ENCODE data around the gene TMEM38A. TPM values are rescaled to one million over a fixed set of nuclear protein-coding genes. Genes with fewer than 3 reads are reported as not detected.
"Not testable (repeated sequence)": the region's sequence is repeated elsewhere in the genome, so short reads cannot be mapped to it uniquely, and the experiment has no call there.

TMEM38A gene
- total RNA-seq, 1 donor from 2014 or later: 129 TPM

DNA sequence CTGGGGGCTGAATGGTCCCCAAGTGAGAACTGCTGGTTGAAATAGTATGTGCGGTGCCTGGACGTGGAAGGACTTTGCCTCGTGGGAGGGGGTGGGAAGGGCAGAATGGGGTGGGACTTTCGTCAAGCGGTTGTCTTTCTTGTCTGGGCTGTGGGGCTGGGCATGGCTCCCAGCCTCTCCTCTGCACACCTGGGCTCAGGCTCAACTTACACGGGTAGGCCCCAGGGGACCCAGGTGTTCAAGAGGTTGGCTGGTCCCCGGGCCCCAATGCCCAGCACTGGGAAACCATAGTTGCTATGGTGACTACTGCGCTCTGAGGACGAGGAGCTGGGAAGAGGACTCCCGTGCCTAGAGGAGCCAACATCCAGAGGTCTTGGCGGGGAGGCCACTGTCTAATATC is 66.0 kb downstream of the TMEM38A start:
- Histone ChIP-seq H3K4me3 (ENCODE audit: low read length in 3 of 3) (no peak overlapping the region), H3K27me3 (ENCODE audit: control insufficient read depth in 3 of 3, insufficient read depth in 3 of 3, low read length in 3 of 3) (no peaks in the 10 kb centered on the region), H3K9ac (ENCODE audit: low read depth in 1 of 3, low read length in 3 of 3) (no peak overlapping the region), H3K27ac (ENCODE audit: low read depth, low read length) (no peak overlapping the region), H3K9me3 (ENCODE audit: control insufficient read depth in 3 of 3, low read length in 3 of 3) (no peaks in the 10 kb centered on the region), H3K36me3 (ENCODE audit: control insufficient read depth in 3 of 3, insufficient read depth in 3 of 3, low read length in 3 of 3) (no peaks in the 10 kb centered on the region), H3K4me1 (ENCODE audit: control insufficient read depth in 3 of 3, insufficient read depth in 3 of 3, low read length in 3 of 3) (no peaks in the 10 kb centered on the region)

DNA sequence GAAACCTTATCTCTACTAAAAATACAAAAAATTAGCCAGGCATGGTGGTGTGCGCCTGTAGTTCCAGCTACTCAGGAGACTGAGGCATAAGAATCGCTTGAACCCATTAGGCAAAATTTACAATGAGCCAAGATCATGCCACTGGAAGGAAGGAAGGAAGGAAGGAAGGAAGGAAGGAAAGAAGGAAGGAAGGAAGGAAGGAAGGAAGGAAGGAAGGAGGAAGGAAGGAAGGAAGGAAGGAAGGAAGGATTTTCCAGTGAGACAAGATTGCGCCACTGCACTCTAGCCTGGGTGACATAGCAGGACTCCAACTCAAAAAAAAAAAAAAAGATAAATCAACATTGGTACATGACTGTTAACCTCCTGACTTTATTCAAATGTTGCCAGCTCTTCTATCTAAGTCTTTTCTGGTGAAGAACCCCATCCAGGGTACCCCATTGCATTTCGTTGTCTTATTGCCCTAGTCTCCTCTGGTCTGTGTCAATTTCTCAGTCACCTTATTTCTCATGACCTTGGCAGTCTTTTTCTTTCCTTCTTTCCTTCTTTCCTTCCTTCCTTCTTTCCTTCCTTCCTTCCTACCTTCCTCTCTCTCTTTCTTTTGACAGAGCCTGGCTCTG is 74.8 kb downstream of the TMEM38A start:
- not testable (repeated sequence) for H3K27ac ChIP-seq (ENCODE audit: low read depth, low read length); H3K36me3 ChIP-seq (ENCODE audit: control insufficient read depth in 3 of 3, insufficient read depth in 3 of 3, low read length in 3 of 3); H3K4me1 ChIP-seq (ENCODE audit: control insufficient read depth in 3 of 3, insufficient read depth in 3 of 3, low read length in 3 of 3); H3K9ac ChIP-seq (ENCODE audit: low read depth in 1 of 3, low read length in 3 of 3); H3K4me3 ChIP-seq (ENCODE audit: low read length in 3 of 3); H3K27me3 ChIP-seq (ENCODE audit: control insufficient read depth in 3 of 3, insufficient read depth in 3 of 3, low read length in 3 of 3); H3K9me3 ChIP-seq (ENCODE audit: control insufficient read depth in 3 of 3, low read length in 3 of 3)

DNA sequence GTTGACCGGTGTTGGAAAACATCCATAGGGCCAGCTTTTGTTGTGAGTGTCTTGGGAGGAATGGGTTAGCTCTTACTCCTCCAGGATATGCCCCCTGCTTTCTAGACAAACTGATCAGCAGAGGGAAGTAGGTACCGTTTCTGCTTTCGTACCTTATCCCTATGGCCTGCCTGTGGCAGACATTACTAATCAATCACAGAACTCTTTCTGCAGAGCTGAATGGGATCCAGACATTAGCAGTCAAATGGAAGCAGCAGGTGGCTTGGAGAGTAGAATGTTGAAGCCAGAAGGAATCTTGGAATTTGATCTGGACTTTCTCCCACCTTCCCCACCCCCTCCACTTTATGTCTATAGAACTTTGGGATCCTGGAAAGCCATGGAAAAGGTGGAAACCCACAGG is 75.8 kb downstream of the TMEM38A start:
- Histone ChIP-seq H3K27ac (ENCODE audit: low read depth, low read length) (no peak overlapping the region), H3K4me1 (ENCODE audit: control insufficient read depth in 3 of 3, insufficient read depth in 3 of 3, low read length in 3 of 3) (peaks cover 4 to 7% (median 5%) of the 10 kb centered on the region in 3 donors), H3K9ac (ENCODE audit: low read depth in 1 of 3, low read length in 3 of 3) (no peak overlapping the region), H3K36me3 (ENCODE audit: control insufficient read depth in 3 of 3, insufficient read depth in 3 of 3, low read length in 3 of 3) (no peaks in the 10 kb centered on the region), H3K9me3 (ENCODE audit: control insufficient read depth in 3 of 3, low read length in 3 of 3) (peaks cover 0 to 3% (median 0%) of the 10 kb centered on the region in 3 donors), H3K27me3 (ENCODE audit: control insufficient read depth in 3 of 3, insufficient read depth in 3 of 3, low read length in 3 of 3) (no peaks in the 10 kb centered on the region), H3K4me3 (ENCODE audit: low read length in 3 of 3) (no peak overlapping the region)

DNA sequence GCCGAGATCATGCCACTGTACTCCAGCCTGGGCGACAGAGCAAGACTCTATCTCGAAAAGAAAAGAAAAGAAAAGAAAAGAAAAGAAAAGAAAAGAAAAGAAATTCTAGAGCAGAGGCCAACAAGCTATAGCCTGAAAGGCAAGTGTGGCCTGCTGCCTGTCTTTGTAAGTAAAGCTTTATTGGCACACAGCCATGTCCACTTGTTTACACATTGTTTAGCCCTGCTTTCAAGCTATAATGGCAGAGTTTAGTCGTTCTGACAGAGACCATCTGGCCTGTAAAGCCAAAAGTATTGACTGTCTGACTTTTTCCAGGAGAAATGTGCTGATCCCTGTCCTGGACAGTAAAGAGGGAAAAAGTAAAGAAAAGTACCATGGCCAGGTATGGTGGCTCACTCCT is 77.0 kb downstream of the TMEM38A start:
- H3K36me3 ChIP-seq (ENCODE audit: control insufficient read depth in 3 of 3, insufficient read depth in 3 of 3, low read length in 3 of 3): no peaks in the 10 kb centered on the region
- no peak overlapping the region for H3K4me3 ChIP-seq (ENCODE audit: low read length in 3 of 3)
- peaks cover 0 to 3% (median 0%) of the 10 kb centered on the region in 3 donors for H3K9me3 ChIP-seq (ENCODE audit: control insufficient read depth in 3 of 3, low read length in 3 of 3)
- no peak overlapping the region for H3K9ac ChIP-seq (ENCODE audit: low read depth in 1 of 3, low read length in 3 of 3)
- H3K27ac ChIP-seq (ENCODE audit: low read depth, low read length): no peak overlapping the region
- peaks cover 4 to 7% (median 5%) of the 10 kb centered on the region in 3 donors for H3K4me1 ChIP-seq (ENCODE audit: control insufficient read depth in 3 of 3, insufficient read depth in 3 of 3, low read length in 3 of 3)
- H3K27me3 ChIP-seq (ENCODE audit: control insufficient read depth in 3 of 3, insufficient read depth in 3 of 3, low read length in 3 of 3): no peaks in the 10 kb centered on the region

DNA sequence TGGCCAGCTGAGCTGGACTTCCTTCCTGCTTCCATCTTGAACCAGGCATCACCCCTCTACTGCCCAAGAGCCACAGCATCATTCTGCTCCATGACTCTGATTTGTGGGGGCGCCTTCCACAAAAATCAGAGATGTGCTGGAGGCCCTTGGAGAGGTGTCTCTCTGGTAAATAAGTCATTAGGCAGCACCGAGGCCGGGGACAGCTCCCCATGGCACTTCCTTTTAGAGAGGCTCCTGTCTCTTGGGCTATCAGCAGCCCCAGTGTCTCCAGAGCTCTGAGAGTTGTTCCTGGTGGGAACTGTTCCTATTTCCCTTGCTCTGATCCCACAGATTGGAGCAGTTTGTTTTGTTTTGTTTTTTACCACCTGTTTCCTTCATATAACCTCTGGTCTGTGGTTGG is 78.6 kb downstream of the TMEM38A start:
- Histone ChIP-seq H3K9me3 (ENCODE audit: control insufficient read depth in 3 of 3, low read length in 3 of 3) (peaks cover 0 to 3% (median 0%) of the 10 kb centered on the region in 3 donors), H3K36me3 (ENCODE audit: control insufficient read depth in 3 of 3, insufficient read depth in 3 of 3, low read length in 3 of 3) (peaks cover 0 to 2% (median 0%) of the 10 kb centered on the region in 3 donors), H3K4me1 (ENCODE audit: control insufficient read depth in 3 of 3, insufficient read depth in 3 of 3, low read length in 3 of 3) (no peaks in the 10 kb centered on the region), H3K4me3 (ENCODE audit: low read length in 3 of 3) (no peak overlapping the region), H3K27me3 (ENCODE audit: control insufficient read depth in 3 of 3, insufficient read depth in 3 of 3, low read length in 3 of 3) (no peaks in the 10 kb centered on the region), H3K27ac (ENCODE audit: low read depth, low read length) (no peak overlapping the region), H3K9ac (ENCODE audit: low read depth in 1 of 3, low read length in 3 of 3) (no peak overlapping the region)

Small RNAs within 50 kb of the gene (small RNA-seq; reads per million reads assigned to genes)
- not detected for gene AC008737.2

Other genes starting within 250 kb of the TMEM38A start
- 15.1 TPM for gene EPS15L1, start 189.2 kb upstream of the TMEM38A start, total RNA-seq
- under 0.01 TPM for gene CALR3, start 165.0 kb upstream of the TMEM38A start, total RNA-seq
- gene C19orf44, start 164.7 kb upstream of the TMEM38A start, total RNA-seq: 2.6 TPM
- gene CHERP, start 118.7 kb upstream of the TMEM38A start, total RNA-seq: 7.3 TPM
- gene SLC35E1, start 88.7 kb upstream of the TMEM38A start, total RNA-seq: 16.2 TPM
- gene MED26, start 32.9 kb upstream of the TMEM38A start, total RNA-seq: 2.6 TPM
- 48.0 TPM for gene SMIM7, start 995 bp upstream of the TMEM38A start, total RNA-seq
- under 0.01 TPM for gene NWD1, start 58.7 kb downstream of the TMEM38A start, total RNA-seq
- gene SIN3B, start 168.3 kb downstream of the TMEM38A start, total RNA-seq: 17.7 TPM
- gene F2RL3, start 227.9 kb downstream of the TMEM38A start, total RNA-seq: 0.52 TPM

Measured in skeletal muscle tissue (tissue), 5 donors.